H1 (cell line): ENCODE measurements around the gene SETDB2.

ENCODE experiments used
- CHD2 ChIP-seq: IDR thresholded peaks from 2 replicates; pipeline ENCODE4 v1.6.1; 2012; ENCODE audit warnings: low read length, improper control_type of control experiment
- CTCF ChIP-seq, 3 experiments: IDR thresholded peaks; 1 replicate in 2 of 3; 2 replicates in 1 of 3; pipeline versions ENCODE4 v1.5.1 to v1.6.1; 2011; ENCODE audit warnings: low read length in 3 of 3, mild to moderate bottlenecking in 3 of 3, inconsistent platforms in 2 of 3, low read depth in 1 of 3, moderate library complexity in 1 of 3; ENCODE audit not compliant: insufficient read depth in 1 of 3; ENCODE audit errors: control extremely low read depth in 1 of 3
- TAF1 ChIP-seq: IDR thresholded peaks from 2 replicates; pipeline ENCODE4 v1.6.1; 2011; ENCODE audit warnings: mild to moderate bottlenecking, low read depth, low read length
- TBP ChIP-seq: IDR thresholded peaks from 2 replicates; pipeline ENCODE4 v1.6.1; 2011; ENCODE audit warnings: low read depth, low read length, improper control_type of control experiment

- TF ChIP-seq CTCF (IDR thresholded peaks at IDR 0.05; ENCODE audit: control extremely low read depth in 1 of 3, insufficient read depth in 1 of 3, low read depth in 1 of 3, low read length in 3 of 3) (no peak), TAF1 (no peak), TBP (no peak), CHD2 (no peak)
Measured at GRCh38 chr13:49410477-49410876, 33.6 kb upstream of the SETDB2 start.
